MG63 (cell line): ENCODE data around the gene FOXF1. TPM values are rescaled to one million over a fixed set of nuclear protein-coding genes. Genes with fewer than 3 reads are reported as not detected.

Experiments
- DNase-seq: peaks from one replicate; pipeline ENCODE4 v3.0.0-alpha.2; 2020
- H3K27me3 ChIP-seq: fragments of 250-450 bp; sonication (Bioruptor Pico); 2 replicates; pipeline ENCODE4 v1.5.1; 2020; ENCODE audit warnings: mild to moderate bottlenecking, moderate library complexity
- H3K36me3 ChIP-seq: fragments of 250-450 bp; sonication (Bioruptor Pico); 2 replicates; pipeline ENCODE4 v1.5.1; 2020; ENCODE audit warnings: mild to moderate bottlenecking, moderate library complexity
- H3K4me3 ChIP-seq: fragments of 250-450 bp; sonication (Bioruptor Pico); 2 replicates; pipeline ENCODE4 v1.5.1; 2020; ENCODE audit warnings: mild to moderate bottlenecking, moderate library complexity
- H3K9me3 ChIP-seq: fragments of 250-450 bp; sonication (Bioruptor Pico); 2 replicates; pipeline ENCODE4 v1.5.1; 2020; ENCODE audit warnings: mild to moderate bottlenecking, moderate library complexity
- total RNA-seq: library from RNA; depleted of rRNA; stranded (reverse); fragments of >200 nt; shearing (Covaris generic); gene quantifications from 2 replicates; pipeline ENCODE4 v1.2.3, GENCODE V29; 2014; ENCODE audit warnings: low replicate concordance; rRNA removed

The FOXF1 gene
- total RNA-seq, result 8.9 and 13.0 TPM in 2 replicates

DNA sequence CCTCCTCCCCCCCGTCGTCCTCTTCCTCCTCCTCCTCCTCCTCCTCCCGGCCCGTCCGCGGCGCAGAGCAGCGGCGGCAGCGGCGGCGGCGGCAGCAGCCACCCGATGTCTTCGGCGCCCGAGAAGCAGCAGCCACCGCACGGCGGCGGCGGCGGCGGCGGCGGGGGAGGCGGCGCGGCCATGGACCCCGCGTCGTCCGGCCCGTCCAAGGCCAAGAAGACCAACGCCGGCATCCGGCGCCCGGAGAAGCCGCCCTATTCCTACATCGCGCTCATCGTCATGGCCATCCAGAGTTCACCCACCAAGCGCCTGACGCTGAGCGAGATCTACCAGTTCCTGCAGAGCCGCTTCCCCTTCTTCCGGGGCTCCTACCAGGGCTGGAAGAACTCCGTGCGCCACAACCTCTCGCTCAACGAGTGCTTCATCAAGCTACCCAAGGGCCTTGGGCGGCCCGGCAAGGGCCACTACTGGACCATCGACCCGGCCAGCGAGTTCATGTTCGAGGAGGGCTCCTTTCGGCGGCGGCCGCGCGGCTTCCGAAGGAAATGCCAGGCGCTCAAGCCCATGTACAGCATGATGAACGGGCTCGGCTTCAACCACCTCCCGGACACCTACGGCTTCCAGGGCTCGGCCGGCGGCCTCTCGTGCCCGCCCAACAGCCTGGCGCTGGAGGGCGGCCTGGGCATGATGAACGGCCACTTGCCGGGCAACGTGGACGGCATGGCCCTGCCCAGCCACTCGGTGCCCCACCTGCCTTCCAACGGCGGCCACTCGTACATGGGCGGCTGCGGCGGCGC lies at the start of gene FOXF1:
TSS of gene FOXF1 (plus strand) at position 63 of the 797 bp plus-strand sequence. CDS start at position 106, 43 bp downstream.
- Histone ChIP-seq H3K36me3 (peaks cover 71% of the 10 kb centered on the region), H3K4me3 (peak within 1 kb of the TSS; percentile 69), H3K27me3 (no peaks in the 10 kb centered on the region), H3K9me3 (no peaks in the 10 kb centered on the region)
- DNase-seq, result no peak

DNA sequence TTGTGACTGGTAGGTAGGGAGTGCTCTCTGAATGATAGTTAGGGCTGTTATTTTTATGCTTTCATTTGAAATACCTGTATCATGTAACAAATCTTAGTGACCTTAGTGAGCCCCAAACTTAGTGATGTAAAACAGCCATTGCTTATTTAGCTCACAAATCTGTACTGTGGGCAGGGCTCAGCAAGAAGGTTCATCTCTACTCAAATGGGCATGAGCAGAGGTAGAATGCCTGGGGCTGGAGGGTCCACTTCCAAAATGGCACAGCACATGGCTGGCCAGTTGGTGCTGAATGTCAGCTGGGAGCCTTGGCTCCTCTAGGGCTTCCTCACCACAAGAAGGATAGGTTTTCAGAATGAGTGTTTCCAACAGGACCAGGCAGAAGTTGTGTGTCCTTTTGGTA lies 49.3 kb upstream of the FOXF1 start:
- Histone ChIP-seq H3K27me3 (no peaks in the 10 kb centered on the region), H3K36me3 (no peaks in the 10 kb centered on the region), H3K4me3 (no peak overlapping the region), H3K9me3 (peaks cover 11% of the 10 kb centered on the region)
- DNase-seq, result no peak

GRCh38 chr16:86462334-86463084 lies 47.8 kb upstream of the FOXF1 start:
- DNase-seq, result peak; percentile 100
- Histone ChIP-seq H3K9me3 (peaks cover 11% of the 10 kb centered on the region), H3K36me3 (no peaks in the 10 kb centered on the region), H3K27me3 (no peaks in the 10 kb centered on the region), H3K4me3 (no peak overlapping the region)

DNA sequence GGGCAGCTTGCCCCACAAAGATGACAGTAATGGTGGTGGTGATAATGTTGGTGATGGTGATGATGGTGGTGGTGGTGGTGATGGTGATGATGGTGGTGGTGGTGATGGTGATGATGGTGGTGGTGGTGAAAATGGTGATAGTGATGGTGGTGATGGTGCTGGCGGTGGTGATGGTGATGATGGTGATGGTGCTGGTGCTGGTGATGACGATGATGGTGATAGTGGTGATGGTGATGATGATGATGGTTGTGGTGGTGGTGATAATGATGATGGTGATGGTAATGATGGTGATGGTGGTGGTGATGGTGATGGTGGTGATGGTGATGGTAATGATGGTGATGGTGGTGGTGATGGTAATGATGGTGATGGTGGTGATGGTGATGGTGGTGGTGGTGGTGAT lies 46.3 kb upstream of the FOXF1 start:
- Histone ChIP-seq H3K36me3 (no peaks in the 10 kb centered on the region), H3K4me3 (no peak overlapping the region), H3K9me3 (peaks cover 11% of the 10 kb centered on the region), H3K27me3 (no peaks in the 10 kb centered on the region)
- no peak for DNase-seq

DNA sequence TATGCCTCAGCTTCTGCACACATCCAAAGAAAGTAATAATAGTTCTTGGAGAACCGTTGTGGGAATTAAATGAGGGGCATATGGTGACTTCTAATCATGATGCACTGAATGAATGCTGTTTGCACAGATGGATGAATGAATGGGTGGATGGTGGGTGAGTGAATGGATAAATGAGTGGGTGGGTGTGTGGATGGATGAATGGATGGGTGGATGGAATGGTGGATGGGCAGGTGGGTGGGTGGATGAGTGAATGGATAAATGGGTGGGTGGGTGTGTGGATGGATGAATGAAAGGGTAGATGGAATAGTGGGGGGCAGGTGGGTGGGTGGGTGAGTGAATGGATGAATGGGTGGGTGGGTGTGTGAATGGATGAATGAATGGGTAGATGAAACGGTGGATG lies 44.9 kb upstream of the FOXF1 start:
- Histone ChIP-seq H3K4me3 (no peak overlapping the region), H3K9me3 (peaks cover 11% of the 10 kb centered on the region), H3K27me3 (no peaks in the 10 kb centered on the region), H3K36me3 (no peaks in the 10 kb centered on the region)
- DNase-seq, result no peak

DNA sequence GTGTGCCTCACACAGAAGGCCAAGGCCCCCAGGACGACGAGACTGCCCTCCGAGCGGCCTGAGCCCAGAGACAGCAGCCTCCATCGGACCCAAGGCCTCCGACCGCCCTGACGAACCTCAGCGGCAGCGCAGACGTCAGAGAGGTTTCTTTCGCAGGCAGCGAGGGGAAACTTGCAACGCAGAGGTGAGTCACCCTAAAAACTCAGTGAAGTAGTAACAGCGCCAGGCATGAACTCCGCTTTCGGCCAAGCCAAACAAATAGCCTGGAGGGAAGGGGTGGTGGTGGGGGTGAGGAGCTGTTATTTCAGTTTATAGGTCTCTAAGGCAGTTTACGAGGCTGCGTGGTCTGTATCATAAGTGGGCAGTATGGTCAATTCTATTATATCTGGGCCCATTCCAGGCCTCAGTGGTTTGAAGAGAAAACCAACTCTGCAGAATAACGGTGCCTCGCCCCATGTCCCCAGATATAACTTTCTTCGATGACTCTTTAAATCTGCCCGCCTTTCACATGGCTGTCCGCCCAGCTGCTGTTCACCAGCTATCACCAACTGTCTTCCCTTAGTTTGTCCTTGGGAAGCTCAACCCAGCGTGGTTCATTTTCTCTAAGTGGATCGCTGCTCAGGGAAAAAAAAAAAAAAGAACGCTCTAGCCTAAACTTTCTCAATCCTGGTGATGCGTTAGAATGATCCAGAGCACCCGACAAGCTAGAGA lies 43.5 kb upstream of the FOXF1 start:
- Histone ChIP-seq H3K36me3 (no peaks in the 10 kb centered on the region), H3K27me3 (no peaks in the 10 kb centered on the region), H3K9me3 (no peaks in the 10 kb centered on the region; the same call in 1 of the 2 replicates), H3K4me3 (peak overlapping the region; percentile 2)
- DNase-seq, result peak; percentile 100

DNA sequence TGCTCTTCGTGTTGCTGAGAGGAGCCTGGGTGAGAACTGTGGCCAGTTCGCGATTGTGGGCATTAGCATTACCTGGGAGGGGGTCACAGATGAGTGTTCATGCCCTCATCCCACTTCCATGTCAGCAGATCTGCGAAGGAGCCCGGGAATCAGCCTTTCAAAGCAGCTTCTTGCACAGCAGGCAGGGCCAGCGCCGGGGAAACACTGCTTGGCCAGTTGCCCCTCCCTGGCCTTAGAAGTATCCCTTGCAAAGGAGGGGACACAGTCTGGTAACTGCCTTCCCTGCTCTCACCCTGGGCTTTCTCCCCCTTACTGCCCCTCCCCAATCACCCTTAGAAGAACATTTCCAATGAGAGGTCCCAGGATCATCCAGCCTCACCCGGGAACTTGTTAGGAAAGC lies 42.8 kb upstream of the FOXF1 start:
- no peak overlapping the region for H3K4me3 ChIP-seq
- no peaks in the 10 kb centered on the region; the same call in 1 of the 2 replicates for H3K9me3 ChIP-seq
- H3K27me3 ChIP-seq, result no peaks in the 10 kb centered on the region
- peak; percentile 53 for DNase-seq
- H3K36me3 ChIP-seq, result no peaks in the 10 kb centered on the region

DNA sequence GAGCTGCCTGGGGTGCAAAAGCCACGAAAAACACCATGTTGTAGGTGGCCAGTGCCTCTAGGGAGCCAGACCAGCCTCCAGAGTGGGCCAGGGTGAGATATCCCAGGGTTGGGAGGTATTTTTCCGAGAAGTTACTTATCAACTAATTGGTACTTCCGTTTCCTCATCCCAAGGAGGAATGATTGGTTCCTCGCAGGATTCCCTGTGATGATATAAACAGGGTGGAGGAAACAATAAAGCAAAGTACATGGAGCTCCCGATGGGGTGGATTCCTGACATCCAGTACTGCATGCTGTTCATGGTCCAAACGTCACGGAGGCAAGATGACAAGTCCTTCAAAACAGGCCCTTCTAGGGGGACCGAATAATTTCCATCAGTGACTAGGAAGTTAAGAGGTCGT lies 39.4 kb upstream of the FOXF1 start:
- H3K9me3 ChIP-seq, result peaks cover 2% of the 10 kb centered on the region; the same call in 1 of the 2 replicates
- H3K4me3 ChIP-seq, result no peak overlapping the region
- no peaks in the 10 kb centered on the region for H3K27me3 ChIP-seq
- DNase-seq, result no peak
- H3K36me3 ChIP-seq, result peaks cover 16% of the 10 kb centered on the region

- H3K27me3 ChIP-seq, result no peaks in the 10 kb centered on the region
- peaks cover 2% of the 10 kb centered on the region; the same call in 1 of the 2 replicates for H3K9me3 ChIP-seq
- no peak overlapping the region for H3K4me3 ChIP-seq
- peaks cover 25% of the 10 kb centered on the region for H3K36me3 ChIP-seq
- peak; percentile 64 for DNase-seq
These were observed 38.4 kb upstream of the FOXF1 start for GRCh38 chr16:86471896-86472295.

GRCh38 chr16:86472366-86472765 lies 38.0 kb upstream of the FOXF1 start:
- Histone ChIP-seq H3K27me3 (no peaks in the 10 kb centered on the region), H3K36me3 (peaks cover 30% of the 10 kb centered on the region), H3K9me3 (peaks cover 2% of the 10 kb centered on the region; the same call in 1 of the 2 replicates), H3K4me3 (no peak overlapping the region)
- no peak for DNase-seq

DNA sequence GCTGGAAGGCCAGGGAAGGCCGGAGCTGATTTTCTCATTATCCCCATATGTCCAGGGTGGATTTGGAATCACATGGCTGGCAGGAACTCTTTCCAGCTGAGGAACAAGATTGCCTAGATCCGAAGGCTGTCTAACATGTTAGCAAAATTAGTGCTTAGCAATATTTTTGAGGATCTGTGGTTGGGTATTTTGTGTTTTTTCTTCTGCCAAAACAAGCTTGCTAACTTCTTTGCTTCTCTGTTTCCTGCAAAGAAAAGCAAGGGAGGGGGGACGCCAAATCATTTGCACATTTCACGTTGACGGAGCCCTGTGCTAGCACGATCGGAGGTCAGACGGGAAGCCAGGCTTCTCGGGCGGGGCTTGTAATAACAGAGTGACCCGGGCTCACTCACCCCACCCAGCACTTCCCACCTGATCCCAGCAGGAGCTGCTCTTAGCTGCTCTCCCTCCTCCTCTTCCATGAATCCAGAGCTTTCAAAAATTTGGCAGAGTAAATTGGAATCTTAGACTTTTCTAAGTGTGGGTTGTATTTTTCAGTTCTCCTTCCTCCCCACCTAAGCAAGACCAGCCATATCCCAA lies 33.3 kb upstream of the FOXF1 start:
- Histone ChIP-seq H3K9me3 (peaks cover 2% of the 10 kb centered on the region; the same call in 1 of the 2 replicates), H3K27me3 (no peaks in the 10 kb centered on the region), H3K36me3 (peaks cover 53% of the 10 kb centered on the region), H3K4me3 (no peak overlapping the region)
- DNase-seq, result no peak

DNA sequence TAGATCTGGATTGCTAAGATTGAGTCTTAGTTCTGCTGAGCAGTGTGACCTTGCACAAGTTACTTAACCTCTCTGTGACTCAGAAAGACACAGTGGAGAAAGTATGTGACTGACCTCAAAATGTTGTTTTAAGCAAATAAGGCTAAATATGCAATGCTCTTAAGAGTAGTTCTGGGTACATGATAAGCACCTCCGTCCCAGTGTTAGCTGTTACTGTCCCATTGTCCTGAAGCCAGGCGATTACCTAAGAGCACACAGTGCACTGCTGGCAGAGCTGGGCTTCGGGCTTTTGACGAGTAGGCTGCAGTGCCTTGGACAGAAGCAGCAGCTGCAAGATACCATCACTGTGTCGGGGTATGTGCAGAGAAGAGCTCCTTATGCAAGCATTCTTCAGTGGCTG lies 32.7 kb upstream of the FOXF1 start:
- H3K27me3 ChIP-seq, result no peaks in the 10 kb centered on the region
- no peak for DNase-seq

GRCh38 chr16:86478779-86479178 lies 31.5 kb upstream of the FOXF1 start:
- Histone ChIP-seq H3K4me3 (no peak overlapping the region), H3K9me3 (peaks cover 2% of the 10 kb centered on the region; the same call in 1 of the 2 replicates), H3K27me3 (no peaks in the 10 kb centered on the region), H3K36me3 (peaks cover 62% of the 10 kb centered on the region)
- DNase-seq, result no peak

More for the DNA sequence above, 32.7 kb upstream of the FOXF1 start:
- Histone ChIP-seq H3K36me3 (peaks cover 59% of the 10 kb centered on the region), H3K4me3 (no peak overlapping the region), H3K9me3 (peaks cover 2% of the 10 kb centered on the region; the same call in 1 of the 2 replicates)

DNA sequence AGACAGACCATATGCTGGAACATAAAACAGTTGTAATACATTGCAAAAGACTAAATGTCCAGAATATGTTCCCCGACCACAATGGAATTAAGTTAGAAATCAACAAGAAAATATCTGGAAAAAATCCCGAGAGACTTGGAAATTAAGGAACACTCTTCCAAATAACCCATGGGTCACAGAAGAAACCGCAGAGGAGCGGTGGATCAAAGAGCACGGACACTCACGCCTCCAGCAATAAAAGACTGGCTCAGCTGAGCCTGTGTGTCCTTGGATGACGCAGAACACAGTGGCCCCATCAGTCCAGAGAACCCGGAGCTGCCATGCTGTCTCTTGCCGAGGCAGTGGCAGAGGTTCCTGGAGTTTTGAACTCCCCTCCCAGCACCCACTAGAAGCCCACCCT lies 30.9 kb upstream of the FOXF1 start:
- H3K36me3 ChIP-seq, result peaks cover 62% of the 10 kb centered on the region
- no peak overlapping the region for H3K4me3 ChIP-seq
- no peak for DNase-seq
- H3K9me3 ChIP-seq, result peaks cover 2% of the 10 kb centered on the region; the same call in 1 of the 2 replicates
- no peaks in the 10 kb centered on the region for H3K27me3 ChIP-seq

GRCh38 chr16:86480444-86480843 lies 29.9 kb upstream of the FOXF1 start:
- DNase-seq, result no peak
- no peaks in the 10 kb centered on the region for H3K9me3 ChIP-seq
- H3K36me3 ChIP-seq, result peaks cover 64% of the 10 kb centered on the region
- no peak overlapping the region for H3K4me3 ChIP-seq
- H3K27me3 ChIP-seq, result no peaks in the 10 kb centered on the region

- no peak overlapping the region for H3K4me3 ChIP-seq
- no peaks in the 10 kb centered on the region for H3K27me3 ChIP-seq
- no peak for DNase-seq
- no peaks in the 10 kb centered on the region for H3K9me3 ChIP-seq
- peaks cover 63% of the 10 kb centered on the region for H3K36me3 ChIP-seq
These were observed 28.7 kb upstream of the FOXF1 start for GRCh38 chr16:86481607-86482006.
